OCI-LY7 (cell line): ENCODE measurements around the gene ELP4. TPM values are rescaled to one million over a fixed set of nuclear protein-coding genes. Genes with fewer than 3 reads are reported as not detected.

ENCODE experiments used
- BruUV-seq: library from RNA; stranded (reverse); fragments of 400-500 nt; replicated peaks from 2 replicates; lab custom pipeline; 2021; lab: Mats Ljungman, UMichigan
- CTCF ChIA-PET: fragments of 300-600 bp; sonication (Branson Sonifier 250); formaldehyde crosslinking; loops from one replicate; lab custom pipeline; 2022; ENCODE audit warnings: antibody characterized with exemption; ENCODE audit not compliant: unreplicated experiment; lab: Charles Lee
- POLR2A ChIA-PET: fragments of 300-600 bp; sonication (Branson Sonifier 250); formaldehyde crosslinking; loops from one replicate; lab custom pipeline; 2022; ENCODE audit warnings: antibody characterized with exemption; lab: Charles Lee
- DNase-seq: peaks from one replicate; pipeline ENCODE4 v3.0.0-alpha.2; 2015; ENCODE audit warnings: low spot score
- H2AFZ ChIP-seq: fragments of 200-600 bp; sonication (generic), shearing (Covaris generic); 2 replicates; pipeline ENCODE4 v1.6.1; 2014; ENCODE audit warnings: mild to moderate bottlenecking, antibody characterized with exemption, low read length, moderate library complexity
- H3K27ac ChIP-seq: fragments of 200-600 bp; sonication (generic); 2 replicates; pipeline ENCODE4 v1.5.1; 2014; ENCODE audit warnings: mixed run types, low read depth, mild to moderate bottlenecking, moderate library complexity, low read length, inconsistent platforms; ENCODE audit not compliant: poor library complexity, severe bottlenecking
- H3K36me3 ChIP-seq: fragments of 200-600 bp; sonication (generic); 2 replicates; pipeline ENCODE4 v1.6.1; 2014; ENCODE audit warnings: mild to moderate bottlenecking, antibody characterized with exemption, low read length, moderate library complexity, mixed read lengths; ENCODE audit not compliant: insufficient read depth
- H3K4me1 ChIP-seq: fragments of 200-600 bp; sonication (generic); 2 replicates; pipeline ENCODE4 v1.5.1; 2014; ENCODE audit warnings: mild to moderate bottlenecking, low read length; ENCODE audit not compliant: insufficient read depth, poor library complexity, severe bottlenecking
- H3K4me2 ChIP-seq: fragments of 200-600 bp; sonication (generic); 2 replicates; pipeline ENCODE4 v1.6.1; 2014; ENCODE audit warnings: mild to moderate bottlenecking, low read length
- H3K4me3 ChIP-seq: fragments of 200-600 bp; sonication (generic); 2 replicates; pipeline ENCODE4 v1.5.1; 2014; ENCODE audit warnings: mild to moderate bottlenecking, low read depth, low read length; ENCODE audit not compliant: poor library complexity, severe bottlenecking
- H3K79me2 ChIP-seq: fragments of 200-600 bp; sonication (generic); 2 replicates; pipeline ENCODE4 v1.6.1; 2016; ENCODE audit warnings: low read depth, mild to moderate bottlenecking, low read length, moderate library complexity, mixed read lengths; ENCODE audit not compliant: insufficient read depth
- H3K9me2 ChIP-seq: fragments of 200-600 bp; sonication (generic); 2 replicates; pipeline ENCODE4 v1.6.1; 2016; ENCODE audit warnings: mild to moderate bottlenecking, low read length, mixed read lengths; ENCODE audit not compliant: insufficient read depth
- H3K9me3 ChIP-seq: fragments of 200-600 bp; sonication (generic); 2 replicates; pipeline ENCODE4 v1.6.1; 2014; ENCODE audit warnings: mild to moderate bottlenecking, mixed run types, low read length, mixed read lengths
- H4K20me1 ChIP-seq: fragments of 200-600 bp; sonication (generic); 2 replicates; pipeline ENCODE4 v1.6.1; 2014; ENCODE audit warnings: mild to moderate bottlenecking, antibody characterized with exemption, low read length, moderate library complexity, mixed read lengths; ENCODE audit not compliant: insufficient read depth
- EZH2phosphoT487 ChIP-seq: fragments of 200-600 bp; sonication (generic); IDR thresholded peaks from 2 replicates; pipeline ENCODE4 v1.6.1; 2018; ENCODE audit warnings: low read depth, borderline replicate concordance, mild to moderate bottlenecking, mixed run types, antibody characterized with exemption, low read length, moderate library complexity, mixed read lengths
- intact Hi-C: fragments of 100-400 bp; cut with micrococcal nuclease; formaldehyde crosslinking; loops from one replicate; pipeline ENCODE4 v1.10.0; 2022; ENCODE audit not compliant: unreplicated experiment
- total RNA-seq, 2 experiments: library from RNA; depleted of rRNA in 1 of 2; stranded (reverse); fragments of >200 nt in 1 of 2; shearing (Covaris generic) in 1 of 2; gene quantifications; 2 replicates each; pipeline ENCODE4 v1.2.3, GENCODE V29; 2014 to 2022
- TF ChIP-seq, protein P1 (sequence below): fragments of 200-600 bp; sonication (generic); conservative IDR thresholded peaks from 2 replicates; pipeline ENCODE4 v1.5.1; 2014; ENCODE audit warnings: mild to moderate bottlenecking, antibody characterized with exemption, low read length, moderate library complexity, mixed read lengths

The ELP4 gene
- total RNA-seq, 2 experiments from 2014 or later = 27.6 to 32.7 TPM

DNA sequence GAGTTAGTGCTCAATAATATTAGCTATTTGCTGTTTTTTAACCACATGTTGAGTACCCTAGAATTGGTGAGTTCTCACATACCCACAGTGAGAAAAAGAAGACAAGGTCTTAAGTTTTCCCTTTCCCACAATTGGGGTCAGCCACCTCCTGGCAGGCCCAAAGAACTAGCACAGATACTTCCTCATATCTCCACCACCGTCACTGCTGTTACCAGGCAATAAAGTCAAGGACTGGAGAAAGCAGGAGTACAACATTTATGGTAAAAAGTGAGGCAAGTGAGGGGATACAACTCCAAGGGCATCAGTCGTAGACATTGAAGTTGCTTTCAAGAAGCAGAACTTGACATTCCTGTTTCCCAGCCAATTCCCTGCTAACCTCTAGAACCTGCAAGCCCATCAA is 19.6 kb downstream of the ELP4 start:
- H3K9me2 ChIP-seq = no peaks in the 10 kb centered on the region
- no peaks in the 10 kb centered on the region for H3K79me2 ChIP-seq
- no peak overlapping the region for H3K4me3 ChIP-seq
- H3K9me3 ChIP-seq = no peaks in the 10 kb centered on the region
- TF ChIP-seq, protein P1, sequence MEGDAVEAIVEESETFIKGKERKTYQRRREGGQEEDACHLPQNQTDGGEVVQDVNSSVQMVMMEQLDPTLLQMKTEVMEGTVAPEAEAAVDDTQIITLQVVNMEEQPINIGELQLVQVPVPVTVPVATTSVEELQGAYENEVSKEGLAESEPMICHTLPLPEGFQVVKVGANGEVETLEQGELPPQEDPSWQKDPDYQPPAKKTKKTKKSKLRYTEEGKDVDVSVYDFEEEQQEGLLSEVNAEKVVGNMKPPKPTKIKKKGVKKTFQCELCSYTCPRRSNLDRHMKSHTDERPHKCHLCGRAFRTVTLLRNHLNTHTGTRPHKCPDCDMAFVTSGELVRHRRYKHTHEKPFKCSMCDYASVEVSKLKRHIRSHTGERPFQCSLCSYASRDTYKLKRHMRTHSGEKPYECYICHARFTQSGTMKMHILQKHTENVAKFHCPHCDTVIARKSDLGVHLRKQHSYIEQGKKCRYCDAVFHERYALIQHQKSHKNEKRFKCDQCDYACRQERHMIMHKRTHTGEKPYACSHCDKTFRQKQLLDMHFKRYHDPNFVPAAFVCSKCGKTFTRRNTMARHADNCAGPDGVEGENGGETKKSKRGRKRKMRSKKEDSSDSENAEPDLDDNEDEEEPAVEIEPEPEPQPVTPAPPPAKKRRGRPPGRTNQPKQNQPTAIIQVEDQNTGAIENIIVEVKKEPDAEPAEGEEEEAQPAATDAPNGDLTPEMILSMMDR = no peak
- no peak for TF ChIP-seq EZH2phosphoT487
- intact Hi-C loops = no loop called here
- ChIA-PET CTCF (no interaction called here), POLR2A (interaction anchor here (1.6 kb wide), 1 partner anchor 9 kb away, joined by 4 read pairs; no protein-coding TSS in a partner anchor)
- no TSS peak for BruUV-seq
- no peak overlapping the region for H3K4me2 ChIP-seq
- no peaks in the 10 kb centered on the region for H4K20me1 ChIP-seq
- no peaks in the 10 kb centered on the region for H3K4me1 ChIP-seq
- DNase-seq = no peak
- H3K36me3 ChIP-seq = peaks cover 7% of the 10 kb centered on the region
- no peak overlapping the region for H2AFZ ChIP-seq
- H3K27ac ChIP-seq = no peak overlapping the region

DNA sequence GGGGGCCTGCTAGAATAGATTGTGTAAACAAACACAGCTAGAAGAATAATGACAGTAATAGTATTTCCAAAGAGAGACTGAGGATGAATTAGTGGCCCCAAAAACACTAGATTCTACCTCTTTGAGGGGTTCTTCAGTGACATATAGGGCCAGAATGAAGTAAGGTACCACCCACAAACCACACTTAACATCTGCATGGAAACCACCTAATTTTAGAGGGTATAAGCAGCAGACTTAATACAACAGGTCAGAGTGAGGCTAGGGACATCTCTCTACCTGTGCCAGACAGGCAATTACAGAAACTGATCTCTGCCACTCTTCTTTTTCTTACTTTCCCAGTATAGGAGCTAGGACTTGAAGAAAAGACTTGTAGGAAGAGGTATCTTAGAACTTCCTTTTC is 20.1 kb downstream of the ELP4 start:
- no peaks in the 10 kb centered on the region for H3K79me2 ChIP-seq
- no peaks in the 10 kb centered on the region for H3K9me3 ChIP-seq
- TF ChIP-seq, protein P1 = no peak
- no peak for TF ChIP-seq EZH2phosphoT487
- H3K9me2 ChIP-seq = no peaks in the 10 kb centered on the region
- no peak for DNase-seq
- no TSS peak for BruUV-seq
- H3K4me2 ChIP-seq = no peak overlapping the region
- ChIA-PET POLR2A (interaction anchor here (0.6 to 1.6 kb wide), 4 partner anchors 9 to 160 kb away, joined by 3 to 4 read pairs (median 4); partner anchors contain the start of gene DNAJC24), CTCF (no interaction called here)
- intact Hi-C loops = no loop called here
- H4K20me1 ChIP-seq = no peaks in the 10 kb centered on the region
- peaks cover 2% of the 10 kb centered on the region for H3K36me3 ChIP-seq
- no peaks in the 10 kb centered on the region for H3K4me1 ChIP-seq
- no peak overlapping the region for H3K4me3 ChIP-seq
- H3K27ac ChIP-seq = no peak overlapping the region
- H2AFZ ChIP-seq = no peak overlapping the region

DNA sequence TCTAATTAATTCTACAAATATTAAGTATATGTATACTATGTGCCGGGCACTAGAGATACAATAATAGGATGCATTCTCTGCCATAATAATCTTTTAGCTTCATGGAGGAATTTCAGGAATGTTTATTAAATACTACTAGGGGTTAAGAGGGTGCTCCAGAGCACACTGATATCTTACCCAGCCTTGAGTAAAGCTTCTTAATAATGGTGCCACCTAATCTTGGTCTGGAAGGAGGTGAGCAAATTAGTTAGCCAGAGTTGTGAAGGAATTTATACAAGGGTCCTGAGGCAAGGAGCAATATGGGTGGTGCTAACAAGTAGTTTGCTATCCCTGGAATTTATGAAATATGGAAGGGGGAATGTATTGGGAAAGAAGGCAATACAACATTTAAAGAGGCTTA is 21.7 kb downstream of the ELP4 start:
- POLR2A ChIA-PET = interaction anchor here (0.9 kb wide), 2 partner anchors 9 to 20 kb away, joined by 3 read pairs; no protein-coding TSS in a partner anchor
- CTCF ChIA-PET = no interaction called here
- no TSS peak for BruUV-seq

More for the DNA sequence above, 21.7 kb downstream of the ELP4 start:
- no peaks in the 10 kb centered on the region for H3K4me1 ChIP-seq
- no peak for DNase-seq
- no peak overlapping the region for H3K4me2 ChIP-seq
- no peaks in the 10 kb centered on the region for H4K20me1 ChIP-seq
- H3K9me2 ChIP-seq = no peaks in the 10 kb centered on the region
- H3K9me3 ChIP-seq = no peaks in the 10 kb centered on the region
- TF ChIP-seq, protein P1 = no peak
- TF ChIP-seq EZH2phosphoT487 = no peak
- H3K4me3 ChIP-seq = no peak overlapping the region
- peaks cover 4% of the 10 kb centered on the region; the same call in 1 of the 2 replicates for H3K36me3 ChIP-seq
- intact Hi-C loops = no loop called here
- H3K79me2 ChIP-seq = no peaks in the 10 kb centered on the region
- H3K27ac ChIP-seq = no peak overlapping the region
- no peak overlapping the region for H2AFZ ChIP-seq
